HCT116 (cell line): ENCODE data around the gene FAAP100. TPM values are rescaled to one million over a fixed set of nuclear protein-coding genes. Genes with fewer than 3 reads are reported as not detected.

Experiments used
- ATAC-seq: fragments of 200-7000 bp; cut with Tn5 transposase; 2 replicates; pipeline ENCODE4 v1.9.1; 2020; ENCODE audit warnings: mild to moderate bottlenecking, moderate library complexity
- BruUV-seq: library from RNA; stranded (reverse); fragments of 400-500 nt; replicated peaks from 2 replicates; lab custom pipeline; 2021; lab: Mats Ljungman, UMichigan
- CTCF ChIA-PET: fragments of 300-600 bp; sonication (Branson Sonifier 250); formaldehyde crosslinking; loops from one replicate; lab custom pipeline; 2021; ENCODE audit warnings: antibody characterized with exemption; lab: Charles Lee
- POLR2A ChIA-PET: fragments of 300-600, 350-600 bp; sonication (Branson Sonifier 250); formaldehyde crosslinking; loops from one replicate; lab custom pipeline; 2021; ENCODE audit warnings: antibody characterized with exemption; lab: Charles Lee
- RAD21 ChIA-PET, 2 experiments: fragments of 300-600 bp; sonication (Branson Sonifier 250); formaldehyde crosslinking; loops; one replicate each; lab custom pipeline; 2023; ENCODE audit warnings: low total read pairs in 2 of 2; ENCODE audit not compliant: uncharacterized antibody in 2 of 2, unreplicated experiment in 2 of 2, low non-redundant PET in 1 of 2; lab: Charles Lee
- DNase-seq: peaks from one replicate; pipeline ENCODE4 v3.0.0-alpha.2; 2010; ENCODE audit warnings: low read depth, low spot score
- H2AFZ ChIP-seq: fragments of 200-600 bp; shearing (Covaris generic), sonication (generic); 2 replicates; pipeline ENCODE4 v1.6.1; 2017; ENCODE audit warnings: low read depth, mixed run types, mixed read lengths, antibody characterized with exemption, low read length; ENCODE audit not compliant: poor library complexity, severe bottlenecking
- H3K27ac ChIP-seq: 2 replicates; pipeline ENCODE4 v1.5.1; 2012; ENCODE audit warnings: low read depth, low read length
- H3K27me3 ChIP-seq: fragments of 200-600 bp; sonication (generic); 2 replicates; pipeline ENCODE4 v1.6.1; 2016; ENCODE audit warnings: mixed run types, low read length, mixed read lengths; ENCODE audit not compliant: insufficient read depth
- H3K36me3 ChIP-seq, 2 experiments: fragments of 200-500 bp in 1 of 2; fragments of 200-600 bp in 1 of 2; sonication (Bioruptor generic) in 1 of 2; sonication (generic) in 1 of 2; 2 replicates each; pipeline versions ENCODE4 v1.5.1 to v1.6.1; 2014 to 2016; ENCODE audit warnings: low read length in 2 of 2, inconsistent platforms in 1 of 2, mixed read lengths in 1 of 2, mixed run types in 1 of 2; ENCODE audit not compliant: insufficient read depth in 2 of 2, control insufficient read depth in 1 of 2
- H3K4me1 ChIP-seq, 2 experiments: fragments of 200-600 bp in 1 of 2; sonication (generic) in 1 of 2; 2 replicates each; pipeline versions ENCODE4 v1.5.1 to v1.6.1; 2012 to 2017; ENCODE audit warnings: low read length in 2 of 2, inconsistent platforms in 1 of 2, mild to moderate bottlenecking in 1 of 2, mixed read lengths in 1 of 2, mixed run types in 1 of 2, moderate library complexity in 1 of 2; ENCODE audit not compliant: insufficient read depth in 2 of 2, control insufficient read depth in 1 of 2
- H3K4me2 ChIP-seq: fragments of 200-600 bp; sonication (generic); 2 replicates; pipeline ENCODE4 v1.6.1; 2017; ENCODE audit warnings: mixed run types, low read length, mixed read lengths
- H3K4me3 ChIP-seq, 2 experiments: fragments of 200-600 bp in 1 of 2; sonication (generic) in 1 of 2; replicated peaks in 1 of 2; 2 replicates each; pipeline ENCODE4 v1.5.1; 2011 to 2016; ENCODE audit warnings: low read length in 2 of 2, control low read depth in 1 of 2, low read depth in 1 of 2, mild to moderate bottlenecking in 1 of 2, mixed read lengths in 1 of 2, mixed run types in 1 of 2
- H3K79me2 ChIP-seq: fragments of 200-600 bp; sonication (generic); 2 replicates; pipeline ENCODE4 v1.6.1; 2017; ENCODE audit warnings: mild to moderate bottlenecking, mixed run types, low read length, moderate library complexity, mixed read lengths; ENCODE audit not compliant: insufficient read depth
- H3K9ac ChIP-seq: fragments of 200-600 bp; sonication (generic); 2 replicates; pipeline ENCODE4 v1.6.1; 2016; ENCODE audit warnings: low read length, mixed read lengths
- H3K9me2 ChIP-seq: fragments of 200-600 bp; sonication (generic), shearing (Covaris generic); 2 replicates; pipeline ENCODE4 v1.6.1; 2017; ENCODE audit warnings: mixed run types, mild to moderate bottlenecking, moderate library complexity; ENCODE audit not compliant: insufficient read depth
- H3K9me3 ChIP-seq, 2 experiments: fragments of 200-500 bp in 1 of 2; fragments of 200-600 bp in 1 of 2; sonication (Bioruptor generic) in 1 of 2; sonication (generic) in 1 of 2; 2 replicates each; pipeline ENCODE4 v1.6.1; 2014 to 2017; ENCODE audit warnings: low read length in 2 of 2, mixed read lengths in 2 of 2, inconsistent platforms in 1 of 2, low read depth in 1 of 2, mild to moderate bottlenecking in 1 of 2, mixed run types in 1 of 2, moderate library complexity in 1 of 2; ENCODE audit not compliant: control insufficient read depth in 1 of 2, insufficient read depth in 1 of 2
- H4K20me1 ChIP-seq: fragments of 200-600 bp; sonication (generic), shearing (Covaris generic); 2 replicates; pipeline ENCODE4 v1.6.1; 2017; ENCODE audit warnings: mixed run types, mild to moderate bottlenecking, moderate library complexity; ENCODE audit not compliant: insufficient read depth
- FOSL1 ChIP-seq: IDR thresholded peaks from 2 replicates; pipeline ENCODE4 v1.6.1; 2012; ENCODE audit warnings: low read depth
- SP1 ChIP-seq: IDR thresholded peaks from 2 replicates; pipeline ENCODE4 v1.6.1; 2012; ENCODE audit warnings: low read depth
- YY1 ChIP-seq: IDR thresholded peaks from 2 replicates; pipeline ENCODE4 v1.6.1; 2011; ENCODE audit warnings: low read length, low read depth, moderate library complexity, mild to moderate bottlenecking; ENCODE audit not compliant: insufficient replicate concordance; ENCODE audit errors: extremely low read depth
- ZNF274 ChIP-seq: fragments of 200-500 bp; sonication (Bioruptor generic); IDR thresholded peaks from 2 replicates; pipeline ENCODE4 v1.6.1; 2014; ENCODE audit warnings: mild to moderate bottlenecking, low read depth, low read length, inconsistent platforms
- intact Hi-C: fragments of 100-400 bp; cut with micrococcal nuclease; formaldehyde crosslinking; loops from 2 replicates; pipeline ENCODE4 v1.10.0; 2022
- total RNA-seq: library from RNA; stranded (reverse); gene quantifications from one replicate; pipeline ENCODE4 v1.2.1, GENCODE V29; 2021; ENCODE audit not compliant: unreplicated experiment
- TF ChIP-seq, protein P1 (sequence below): IDR thresholded peaks from 2 replicates; pipeline ENCODE4 v1.6.1; 2011; ENCODE audit warnings: mild to moderate bottlenecking, low read length, moderate library complexity; ENCODE audit not compliant: insufficient replicate concordance; ENCODE audit errors: extremely low read depth
- TF ChIP-seq, protein P2 (sequence below): IDR thresholded peaks from 2 replicates; pipeline ENCODE4 v1.6.1; 2012; ENCODE audit warnings: low read depth

Gene FAAP100
- total RNA-seq, 1 experiment from 2014 or later: 53.4 TPM

DNA sequence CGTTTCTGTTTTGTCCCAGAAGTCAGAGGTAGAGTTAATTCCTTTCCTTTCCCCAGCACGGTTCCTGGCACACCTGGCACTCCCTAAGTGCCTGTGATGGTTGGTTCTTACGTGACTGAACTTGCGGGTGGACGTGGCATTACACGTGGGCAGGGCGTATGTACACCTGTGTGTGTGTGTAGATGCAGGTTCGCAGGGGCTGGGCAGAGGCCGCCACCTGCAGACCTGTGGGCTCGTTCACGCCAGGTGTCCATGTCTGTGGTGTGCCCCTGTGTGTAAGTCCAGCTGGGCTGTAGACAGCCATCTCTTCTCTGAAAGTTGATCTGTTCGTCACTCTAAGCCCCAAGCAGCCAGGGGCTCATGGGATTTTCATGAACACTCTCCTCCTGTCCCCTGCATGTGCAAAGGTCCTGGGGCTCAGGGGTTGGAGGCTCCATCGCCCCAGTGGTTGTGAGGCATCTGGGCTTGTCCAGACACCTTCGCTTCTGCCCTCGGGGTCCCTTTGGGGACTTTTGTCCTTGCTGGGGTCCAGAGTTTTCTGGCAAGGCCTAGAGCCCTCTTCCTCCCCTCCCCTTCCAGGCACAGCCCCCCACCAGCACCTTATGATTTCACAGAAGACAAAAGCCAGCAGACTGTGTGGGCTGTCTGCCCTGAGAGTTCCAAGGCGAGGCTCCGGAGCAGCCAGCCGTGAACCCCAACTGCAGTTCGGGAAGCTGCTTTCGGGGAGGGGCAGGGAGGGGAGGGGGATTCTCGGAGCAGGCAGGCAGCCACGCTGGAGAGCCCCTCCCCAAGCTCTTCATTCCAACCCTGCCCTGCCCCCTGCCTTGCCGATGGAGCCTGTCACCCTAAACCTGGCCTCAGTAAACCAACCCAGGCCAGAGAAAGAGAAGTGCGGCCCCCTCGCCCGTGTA, 29.4 kb downstream of the FAAP100 start:
- RAD21 ChIA-PET: no interaction called here
- no peak overlapping the region for H3K9ac ChIP-seq
- ATAC-seq: no peak
- no peaks in the 10 kb centered on the region for H3K9me2 ChIP-seq
- 0 out of 2 replicates have a peak, but pooled peaks cover 5% of the 10 kb centered on the region for H3K79me2 ChIP-seq
- POLR2A ChIA-PET: no interaction called here
- TF ChIP-seq FOSL1 (no peak), YY1 (no peak), SP1 (no peak), ZNF274 (no peak)
- TF ChIP-seq, protein P1, sequence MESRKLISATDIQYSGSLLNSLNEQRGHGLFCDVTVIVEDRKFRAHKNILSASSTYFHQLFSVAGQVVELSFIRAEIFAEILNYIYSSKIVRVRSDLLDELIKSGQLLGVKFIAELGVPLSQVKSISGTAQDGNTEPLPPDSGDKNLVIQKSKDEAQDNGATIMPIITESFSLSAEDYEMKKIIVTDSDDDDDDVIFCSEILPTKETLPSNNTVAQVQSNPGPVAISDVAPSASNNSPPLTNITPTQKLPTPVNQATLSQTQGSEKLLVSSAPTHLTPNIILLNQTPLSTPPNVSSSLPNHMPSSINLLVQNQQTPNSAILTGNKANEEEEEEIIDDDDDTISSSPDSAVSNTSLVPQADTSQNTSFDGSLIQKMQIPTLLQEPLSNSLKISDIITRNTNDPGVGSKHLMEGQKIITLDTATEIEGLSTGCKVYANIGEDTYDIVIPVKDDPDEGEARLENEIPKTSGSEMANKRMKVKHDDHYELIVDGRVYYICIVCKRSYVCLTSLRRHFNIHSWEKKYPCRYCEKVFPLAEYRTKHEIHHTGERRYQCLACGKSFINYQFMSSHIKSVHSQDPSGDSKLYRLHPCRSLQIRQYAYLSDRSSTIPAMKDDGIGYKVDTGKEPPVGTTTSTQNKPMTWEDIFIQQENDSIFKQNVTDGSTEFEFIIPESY: no peak
- TF ChIP-seq, protein P2, sequence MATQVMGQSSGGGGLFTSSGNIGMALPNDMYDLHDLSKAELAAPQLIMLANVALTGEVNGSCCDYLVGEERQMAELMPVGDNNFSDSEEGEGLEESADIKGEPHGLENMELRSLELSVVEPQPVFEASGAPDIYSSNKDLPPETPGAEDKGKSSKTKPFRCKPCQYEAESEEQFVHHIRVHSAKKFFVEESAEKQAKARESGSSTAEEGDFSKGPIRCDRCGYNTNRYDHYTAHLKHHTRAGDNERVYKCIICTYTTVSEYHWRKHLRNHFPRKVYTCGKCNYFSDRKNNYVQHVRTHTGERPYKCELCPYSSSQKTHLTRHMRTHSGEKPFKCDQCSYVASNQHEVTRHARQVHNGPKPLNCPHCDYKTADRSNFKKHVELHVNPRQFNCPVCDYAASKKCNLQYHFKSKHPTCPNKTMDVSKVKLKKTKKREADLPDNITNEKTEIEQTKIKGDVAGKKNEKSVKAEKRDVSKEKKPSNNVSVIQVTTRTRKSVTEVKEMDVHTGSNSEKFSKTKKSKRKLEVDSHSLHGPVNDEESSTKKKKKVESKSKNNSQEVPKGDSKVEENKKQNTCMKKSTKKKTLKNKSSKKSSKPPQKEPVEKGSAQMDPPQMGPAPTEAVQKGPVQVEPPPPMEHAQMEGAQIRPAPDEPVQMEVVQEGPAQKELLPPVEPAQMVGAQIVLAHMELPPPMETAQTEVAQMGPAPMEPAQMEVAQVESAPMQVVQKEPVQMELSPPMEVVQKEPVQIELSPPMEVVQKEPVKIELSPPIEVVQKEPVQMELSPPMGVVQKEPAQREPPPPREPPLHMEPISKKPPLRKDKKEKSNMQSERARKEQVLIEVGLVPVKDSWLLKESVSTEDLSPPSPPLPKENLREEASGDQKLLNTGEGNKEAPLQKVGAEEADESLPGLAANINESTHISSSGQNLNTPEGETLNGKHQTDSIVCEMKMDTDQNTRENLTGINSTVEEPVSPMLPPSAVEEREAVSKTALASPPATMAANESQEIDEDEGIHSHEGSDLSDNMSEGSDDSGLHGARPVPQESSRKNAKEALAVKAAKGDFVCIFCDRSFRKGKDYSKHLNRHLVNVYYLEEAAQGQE: no peak
- H3K4me1 ChIP-seq: peaks cover 31 to 55% of the 10 kb centered on the region in 2 experiments
- DNase-seq: no peak
- no TSS peak for BruUV-seq
- no peak overlapping the region for H2AFZ ChIP-seq
- H3K9me3 ChIP-seq: no peaks in the 10 kb centered on the region
- CTCF ChIA-PET: interaction anchor here (0.8 kb wide), 1 partner anchor 38 kb away, joined by 3 read pairs; no protein-coding TSS in a partner anchor
- H3K4me3 ChIP-seq: no peak overlapping the region
- H3K36me3 ChIP-seq: no peaks in the 10 kb centered on the region
- no peaks in the 10 kb centered on the region for H3K27me3 ChIP-seq
- no peak overlapping the region for H3K27ac ChIP-seq
- H4K20me1 ChIP-seq: no peaks in the 10 kb centered on the region
- intact Hi-C loops: no loop called here
- no peak overlapping the region for H3K4me2 ChIP-seq
